H1 (cell line): ENCODE measurements around the gene RUNX1. TPM values are rescaled to one million over a fixed set of nuclear protein-coding genes. Genes with fewer than 3 reads are reported as not detected.

Experiments used
- CTCF ChIA-PET: fragments of 300-600 bp; sonication (Branson Sonifier 250); formaldehyde crosslinking; loops from one replicate; lab custom pipeline; 2021; ENCODE audit not compliant: partially characterized antibody; lab: Charles Lee
- POLR2A ChIA-PET: fragments of 300-600 bp; sonication (Branson Sonifier 250); formaldehyde crosslinking; loops from one replicate; lab custom pipeline; 2021; ENCODE audit warnings: inconsistent platforms; ENCODE audit not compliant: partially characterized antibody; lab: Charles Lee
- DNase-seq, 2 experiments: peaks; one replicate each; pipeline versions ENCODE4 v3.0.0 to v3.0.0-alpha.2; 2010 to 2022; ENCODE audit warnings: low spot score in 2 of 2, low read depth in 1 of 2, mixed read lengths in 1 of 2
- FAIRE-seq: peaks from 2 replicates; lab custom pipeline; 2011; peaks lifted over from hg19 to GRCh38; lab: Jason Lieb, UNC
- H2AFZ ChIP-seq: 2 replicates; pipeline ENCODE4 v1.8.1; 2012; ENCODE audit warnings: low read length, inconsistent platforms
- H2AK5ac ChIP-seq: 2 replicates; pipeline ENCODE4 v1.6.1; 2013; ENCODE audit warnings: low read depth, low read length
- H2BK120ac ChIP-seq: replicated peaks from 2 replicates; pipeline ENCODE3; 2013; ENCODE audit warnings: low read depth, low read length, inconsistent platforms
- H2BK12ac ChIP-seq: 2 replicates; pipeline ENCODE4 v1.6.1; 2013; ENCODE audit warnings: low read depth, low read length
- H2BK15ac ChIP-seq: 2 replicates; pipeline ENCODE4 v1.6.1; 2013; ENCODE audit warnings: low read length
- H2BK20ac ChIP-seq: 2 replicates; pipeline ENCODE4 v1.6.1; 2013; ENCODE audit warnings: low read length
- H2BK5ac ChIP-seq: 2 replicates; pipeline ENCODE4 v1.6.1; 2013; ENCODE audit warnings: low read depth, low read length
- H3K14ac ChIP-seq: 2 replicates; pipeline ENCODE4 v1.6.1; 2013; ENCODE audit warnings: inconsistent platforms; ENCODE audit not compliant: insufficient read length
- H3K18ac ChIP-seq: 2 replicates; pipeline ENCODE4 v1.6.1; 2013; ENCODE audit warnings: low read length; ENCODE audit errors: extremely low read depth
- H3K23ac ChIP-seq: 2 replicates; pipeline ENCODE4 v1.6.1; 2013; ENCODE audit warnings: inconsistent platforms; ENCODE audit not compliant: insufficient read length
- H3K23me2 ChIP-seq: 2 replicates; pipeline ENCODE4 v1.6.1; 2013; ENCODE audit warnings: low read depth, low read length
- H3K27ac ChIP-seq: 2 replicates; pipeline ENCODE4 v1.6.1; 2011; ENCODE audit warnings: low read depth, low read length, inconsistent platforms
- H3K27me3 ChIP-seq, 4 experiments: replicated peaks in 1 of 4; 1 replicate in 1 of 4; 2 replicates in 3 of 4; pipeline versions ENCODE4 v1.6.1 to v1.8.1; 2011 to 2013; ENCODE audit warnings: low read length in 3 of 4, mild to moderate bottlenecking in 3 of 4, inconsistent platforms in 2 of 4, mixed read lengths in 2 of 4, moderate library complexity in 1 of 4; ENCODE audit not compliant: control insufficient read depth in 3 of 4, insufficient read depth in 3 of 4; ENCODE audit errors: extremely low read depth in 1 of 4
- H3K36me3 ChIP-seq, 4 experiments: 2 replicates each; pipeline versions ENCODE4 v1.6.1 to v1.8.1; 2011 to 2013; ENCODE audit warnings: mild to moderate bottlenecking in 4 of 4, low read length in 3 of 4, moderate library complexity in 2 of 4, control low read depth in 1 of 4, inconsistent platforms in 1 of 4; ENCODE audit not compliant: insufficient read depth in 4 of 4, control insufficient read depth in 2 of 4
- H3K4ac ChIP-seq: replicated peaks from 2 replicates; pipeline ENCODE3; 2013; ENCODE audit warnings: low read length, low read depth, mixed read lengths, inconsistent platforms; ENCODE audit not compliant: insufficient read length
- H3K4me1 ChIP-seq, 4 experiments: replicated peaks in 1 of 4; 1 replicate in 1 of 4; 2 replicates in 3 of 4; pipeline versions ENCODE4 v1.6.1 to v1.8.1; 2011 to 2013; ENCODE audit warnings: low read length in 3 of 4, inconsistent platforms in 2 of 4, mixed read lengths in 1 of 4; ENCODE audit not compliant: insufficient read depth in 4 of 4, control insufficient read depth in 3 of 4
- H3K4me2 ChIP-seq, 2 experiments: 2 replicates each; pipeline versions ENCODE4 v1.6.1 to v1.8.1; 2011 to 2013; ENCODE audit warnings: low read depth in 2 of 2, low read length in 2 of 2, control low read depth in 1 of 2, inconsistent platforms in 1 of 2, mild to moderate bottlenecking in 1 of 2; ENCODE audit not compliant: insufficient read depth in 1 of 2
- H3K4me3 ChIP-seq, 4 experiments: fragments of 200-600, 300-600 bp in 1 of 4; sonication (generic), shearing (Covaris generic), sonication (Bioruptor Twin) in 1 of 4; 2 replicates each; pipeline versions ENCODE4 v1.5.1 to v1.8.1; 2011 to 2016; ENCODE audit warnings: low read length in 4 of 4, low read depth in 3 of 4, control low read depth in 2 of 4, inconsistent platforms in 2 of 4, mild to moderate bottlenecking in 2 of 4, mixed read lengths in 1 of 4, moderate library complexity in 1 of 4; ENCODE audit not compliant: insufficient read depth in 2 of 4; ENCODE audit errors: extremely low read depth in 1 of 4
- H3K56ac ChIP-seq: replicated peaks from 2 replicates; pipeline ENCODE3; 2013; ENCODE audit warnings: low read depth, mild to moderate bottlenecking, mixed read lengths, low read length, inconsistent platforms; ENCODE audit not compliant: insufficient read length
- H3K79me1 ChIP-seq: 2 replicates; pipeline ENCODE4 v1.6.1; 2013; ENCODE audit warnings: low read depth, low read length, control low read depth
- H3K79me2 ChIP-seq, 2 experiments: 2 replicates each; pipeline versions ENCODE4 v1.6.1 to v1.8.1; 2012 to 2013; ENCODE audit warnings: low read length in 2 of 2, mild to moderate bottlenecking in 2 of 2, inconsistent platforms in 1 of 2; ENCODE audit not compliant: insufficient read depth in 2 of 2, control insufficient read depth in 1 of 2
- H3K9ac ChIP-seq, 4 experiments: replicated peaks in 1 of 4; 1 replicate in 1 of 4; 2 replicates in 3 of 4; pipeline versions ENCODE4 v1.6.1 to v1.8.1; 2011 to 2013; ENCODE audit warnings: low read depth in 3 of 4, low read length in 3 of 4, control low read depth in 2 of 4, mild to moderate bottlenecking in 2 of 4, moderate library complexity in 2 of 4, inconsistent platforms in 1 of 4; ENCODE audit errors: extremely low read depth in 1 of 4
- H3K9me3 ChIP-seq, 2 experiments: 2 replicates each; pipeline versions ENCODE4 v1.6.1 to v1.8.1; 2012 to 2013; ENCODE audit warnings: mild to moderate bottlenecking in 2 of 2, moderate library complexity in 2 of 2, control low read depth in 1 of 2, inconsistent platforms in 1 of 2, low read depth in 1 of 2, low read length in 1 of 2, mixed read lengths in 1 of 2; ENCODE audit not compliant: insufficient read depth in 2 of 2
- H4K20me1 ChIP-seq, 2 experiments: replicated peaks in 1 of 2; 2 replicates each; pipeline versions ENCODE3 to v1.8.1; 2011 to 2013; ENCODE audit warnings: inconsistent platforms in 2 of 2, low read length in 2 of 2, mild to moderate bottlenecking in 1 of 2; ENCODE audit not compliant: insufficient read depth in 2 of 2, control insufficient read depth in 1 of 2
- H4K5ac ChIP-seq: 2 replicates; pipeline ENCODE4 v1.6.1; 2013; ENCODE audit warnings: low read length, low read depth, mixed read lengths, inconsistent platforms; ENCODE audit not compliant: insufficient read length
- H4K8ac ChIP-seq: 2 replicates; pipeline ENCODE4 v1.8.0; 2013; ENCODE audit warnings: mild to moderate bottlenecking, moderate library complexity, low read length, inconsistent platforms; ENCODE audit not compliant: insufficient read depth; ENCODE audit errors: extremely low read depth
- H4K91ac ChIP-seq: replicated peaks from 2 replicates; pipeline ENCODE3; 2013; ENCODE audit warnings: low read length, mixed read lengths, inconsistent platforms; ENCODE audit not compliant: insufficient read length
- ASH2L ChIP-seq: fragments of 200-600, 300-600 bp; sonication (generic); IDR thresholded peaks from one replicate; pipeline ENCODE4 v1.7.1; 2017; ENCODE audit warnings: low read length
- BACH1 ChIP-seq: IDR thresholded peaks from 2 replicates; pipeline ENCODE4 v1.6.1; 2012; ENCODE audit warnings: low read length, improper control_type of control experiment
- BRCA1 ChIP-seq: IDR thresholded peaks from 2 replicates; pipeline ENCODE4 v1.6.1; 2012; ENCODE audit warnings: low read depth, low read length, improper control_type of control experiment
- CTBP2 ChIP-seq: IDR thresholded peaks from 2 replicates; pipeline ENCODE4 v1.7.0; 2011; ENCODE audit warnings: borderline replicate concordance, mild to moderate bottlenecking, moderate library complexity, mixed read lengths, low read length; ENCODE audit not compliant: insufficient read depth, insufficient read length
- EP300 ChIP-seq, 2 experiments: IDR thresholded peaks; 1 replicate in 1 of 2; 2 replicates in 1 of 2; pipeline ENCODE4 v1.6.1; 2011 to 2012; ENCODE audit warnings: low read depth in 2 of 2, low read length in 2 of 2, mild to moderate bottlenecking in 2 of 2, borderline replicate concordance in 1 of 2, inconsistent platforms in 1 of 2, moderate library complexity in 1 of 2
- JUND ChIP-seq: IDR thresholded peaks from 2 replicates; pipeline ENCODE4 v1.6.1; 2011; ENCODE audit warnings: mild to moderate bottlenecking, improper control_type of control experiment, low read length
- KDM5A ChIP-seq: fragments of 200-600 bp; IDR thresholded peaks from 2 replicates; pipeline ENCODE4 v1.7.1; 2012; ENCODE audit warnings: mild to moderate bottlenecking, low read length, inconsistent platforms, mixed read lengths
- POU5F1 ChIP-seq: IDR thresholded peaks from 2 replicates; pipeline ENCODE4 v1.6.1; 2011; ENCODE audit warnings: low read depth, mild to moderate bottlenecking, low read length, moderate library complexity
- RAD21 ChIP-seq, 2 experiments: IDR thresholded peaks in 1 of 2; conservative IDR thresholded peaks in 1 of 2; 2 replicates each; pipeline ENCODE4 v1.6.1; 2011; ENCODE audit warnings: low read depth in 2 of 2, low read length in 2 of 2, improper control_type of control experiment in 1 of 2, inconsistent platforms in 1 of 2, mild to moderate bottlenecking in 1 of 2, moderate library complexity in 1 of 2
- RBBP5 ChIP-seq: IDR thresholded peaks from 2 replicates; pipeline ENCODE4 v1.7.1; 2012; ENCODE audit warnings: low read depth, mild to moderate bottlenecking, inconsistent platforms, low read length, moderate library complexity, borderline replicate concordance
- RXRA ChIP-seq: IDR thresholded peaks from 2 replicates; pipeline ENCODE4 v1.6.1; 2011; ENCODE audit warnings: low read depth, mild to moderate bottlenecking, low read length, moderate library complexity; ENCODE audit not compliant: insufficient read depth
- SP4 ChIP-seq: IDR thresholded peaks from 2 replicates; pipeline ENCODE4 v1.6.1; 2012; ENCODE audit warnings: low read length, inconsistent platforms
- whole genome bisulfite sequencing, 2 experiments: shearing (Covaris generic) in 1 of 2; methylation state at CpG; one replicate each; pipeline versions ENCODE4 v1.1.6 to v1.1.7; 2013 to 2015; ENCODE audit warnings: low lambda C conversion rate in 2 of 2, mixed read lengths in 2 of 2, inconsistent platforms in 1 of 2, low coverage in 1 of 2, missing lambda C conversion rate in 1 of 2; ENCODE audit not compliant: insufficient replicate concordance in 2 of 2, insufficient coverage in 1 of 2, insufficient read length in 1 of 2; ENCODE audit errors: extremely low coverage in 1 of 2, missing lambda C conversion rate in 1 of 2; 5-methylcytosine and 5-hydroxymethylcytosine counted together
- polyA plus RNA-seq, 7 experiments: library from polyadenylated mRNA; depleted of rRNA in 3 of 7; stranded (reverse) in 5 of 7; unstranded in 2 of 7; fragments of >200 nt in 5 of 7; fragments of 200-250 nt in 2 of 7; gene quantifications; 1 replicate in 5 of 7; 2 replicates in 1 of 7; 4 replicates in 1 of 7; pipeline versions ENCODE4 v1.2.1 to v1.2.3, GENCODE V29; 2011 to 2013; ENCODE audit warnings: missing spikeins in 2 of 7, mixed read lengths in 2 of 7
- total RNA-seq: library from RNA; stranded (reverse); fragmentation: NEBNext Ultra II Directional; extraction: Animal tissue kit (Norgen Biotek cat#: 25700); gene quantifications from 2 replicates; pipeline ENCODE4 v1.2.1, GENCODE V29; 2021

RUNX1 gene
- total and polyA plus RNA-seq, 2 of the 8 experiments (the other 6 are each of a cell fraction or from before 2014, with no cell fraction given) = 0.20 to 0.60 TPM

GRCh38 chr21:35084869-35085268 lies 35.8 kb upstream of the RUNX1 start:
- FAIRE-seq (no peak), DNase-seq (no peak)
- H4K8ac ChIP-seq = no peak overlapping the region
- H3K23ac ChIP-seq = no peak overlapping the region
- H3K56ac ChIP-seq = no peak overlapping the region
- no peak for TF ChIP-seq EP300 (IDR thresholded peaks at IDR 0.05; ENCODE audit: borderline replicate concordance in 1 of 2, low read depth in 2 of 2, low read length in 2 of 2)
- no peak for TF ChIP-seq JUND
- TF ChIP-seq POU5F1 = no peak
- TF ChIP-seq RXRA = no peak
- no peak for TF ChIP-seq BACH1
- TF ChIP-seq SP4 = no peak
- no peak for TF ChIP-seq KDM5A
- TF ChIP-seq BRCA1 = no peak
- no peak for TF ChIP-seq CTBP2
- TF ChIP-seq RAD21 (IDR thresholded peaks at IDR 0.05 in 1 of 2, conservative IDR thresholded peaks at IDR 0.05 in 1 of 2; ENCODE audit: low read depth in 2 of 2, low read length in 2 of 2) = no peak
- TF ChIP-seq ASH2L = no peak
- no peak for TF ChIP-seq RBBP5
- H3K9me3 ChIP-seq = peaks cover 0 to 5% of the 10 kb centered on the region in 2 experiments; a peak in 1 of 4 replicates
- H4K20me1 ChIP-seq = no peaks in the 10 kb centered on the region
- no peak overlapping the region for H2BK120ac ChIP-seq
- no peaks in the 10 kb centered on the region for H3K4me1 ChIP-seq
- CTCF ChIA-PET = interaction anchor here (1.3 kb wide), 1 partner anchor 177 kb away, joined by 3 read pairs; no protein-coding TSS in a partner anchor
- no peaks in the 10 kb centered on the region for H3K79me2 ChIP-seq
- no peak overlapping the region for H2BK12ac ChIP-seq
- H3K18ac ChIP-seq = no peak overlapping the region
- no peak overlapping the region for H3K4ac ChIP-seq
- POLR2A ChIA-PET = no interaction called here
- no peak overlapping the region for H4K5ac ChIP-seq
- H4K91ac ChIP-seq = no peak overlapping the region
- H3K23me2 ChIP-seq = no peaks in the 10 kb centered on the region
- no peak overlapping the region for H2BK15ac ChIP-seq
- no peaks in the 10 kb centered on the region for H3K27me3 ChIP-seq
- no peaks in the 10 kb centered on the region for H3K79me1 ChIP-seq
- H2BK5ac ChIP-seq = no peak overlapping the region
- H3K27ac ChIP-seq = no peak overlapping the region
- no peak overlapping the region for H3K4me2 ChIP-seq
- H3K36me3 ChIP-seq = no peaks in the 10 kb centered on the region
- H2AFZ ChIP-seq = no peak overlapping the region
- no peak overlapping the region for H3K9ac ChIP-seq
- no peak overlapping the region for H2BK20ac ChIP-seq
- no peak overlapping the region for H3K4me3 ChIP-seq
- 96% methylated on average over 3 of the region's 3 CpGs; no CpG with 5 or more reads in 1 of the 2 experiments for WGBS, 2 experiments
- H2AK5ac ChIP-seq = no peak overlapping the region
- no peak overlapping the region for H3K14ac ChIP-seq
